Neural cell (in vitro differentiated cells): Measurements from ENCODE around the gene PARP3. TPM values are rescaled to one million over a fixed set of nuclear protein-coding genes. Genes with fewer than 3 reads are reported as not detected.

Experiments used
- H2AFZ ChIP-seq: fragments of 200-600, 300-800 bp; sonication (generic), shearing (Covaris generic); 2 replicates; pipeline ENCODE4 v1.6.0; 2014; ENCODE audit warnings: low read depth, mild to moderate bottlenecking, antibody characterized with exemption, low read length, moderate library complexity
- H3F3A ChIP-seq: fragments of 200-600 bp; shearing (Covaris generic); 2 replicates; pipeline ENCODE4 v1.6.1; 2016; ENCODE audit warnings: mild to moderate bottlenecking, moderate library complexity, mixed read lengths, antibody characterized with exemption, low read length; ENCODE audit not compliant: insufficient read depth, poor library complexity, severe bottlenecking
- H3K27ac ChIP-seq: fragments of 200-600, 300-800 bp; sonication (generic), shearing (Covaris generic); 2 replicates; pipeline ENCODE4 v1.5.1; 2014; ENCODE audit warnings: mild to moderate bottlenecking, low read length, moderate library complexity
- H3K27me3 ChIP-seq: fragments of 300-800, 200-600 bp; sonication (generic), shearing (Covaris generic); 2 replicates; pipeline ENCODE4 v1.6.0; 2014; ENCODE audit warnings: mild to moderate bottlenecking, low read depth, low read length, moderate library complexity; ENCODE audit not compliant: insufficient read depth
- H3K36me3 ChIP-seq: fragments of 300-800, 200-600 bp; sonication (generic), shearing (Covaris generic); 2 replicates; pipeline ENCODE4 v1.5.1; 2014; ENCODE audit warnings: mild to moderate bottlenecking, antibody characterized with exemption, low read length, moderate library complexity; ENCODE audit not compliant: insufficient read depth
- H3K4me2 ChIP-seq: fragments of 300-800, 200-600 bp; sonication (generic), shearing (Covaris generic); 2 replicates; pipeline ENCODE4 v1.6.0; 2014; ENCODE audit warnings: mild to moderate bottlenecking, low read length
- H3K4me3 ChIP-seq: fragments of 300-800, 200-600 bp; sonication (generic), shearing (Covaris generic); 2 replicates; pipeline ENCODE4 v1.5.1; 2014; ENCODE audit warnings: mild to moderate bottlenecking, low read length, moderate library complexity
- H3K79me2 ChIP-seq: fragments of 200-600 bp; shearing (Covaris generic); replicated peaks from 2 replicates; pipeline ENCODE4 v1.6.0; 2014; ENCODE audit warnings: mild to moderate bottlenecking, low read length, moderate library complexity; ENCODE audit not compliant: insufficient read depth
- H3K9ac ChIP-seq: fragments of 300-800, 200-600 bp; sonication (generic), shearing (Covaris generic); 2 replicates; pipeline ENCODE4 v1.6.1; 2016; ENCODE audit warnings: mild to moderate bottlenecking, low read length, mixed read lengths
- H3K9me2 ChIP-seq: fragments of 200-600 bp; shearing (Covaris generic); 2 replicates; pipeline ENCODE4 v1.6.1; 2016; ENCODE audit warnings: mild to moderate bottlenecking, low read length, mixed read lengths; ENCODE audit not compliant: insufficient read depth
- H3K9me3 ChIP-seq: fragments of 200-600, 300-800 bp; sonication (generic), shearing (Covaris generic); 2 replicates; pipeline ENCODE4 v1.6.1; 2016; ENCODE audit warnings: mild to moderate bottlenecking, mixed run types, low read length, moderate library complexity, mixed read lengths
- H4K20me1 ChIP-seq: fragments of 200-600 bp; shearing (Covaris generic); 2 replicates; pipeline ENCODE4 v1.6.1; 2016; ENCODE audit warnings: mild to moderate bottlenecking, mixed run types; ENCODE audit not compliant: insufficient read depth
- CTCF ChIP-seq: fragments of 450-650 bp; IDR thresholded peaks from 2 replicates; pipeline ENCODE4 v1.5.1; 2014; ENCODE audit warnings: antibody characterized with exemption, mild to moderate bottlenecking, moderate library complexity; ENCODE audit not compliant: poor library complexity, severe bottlenecking
- EP300 ChIP-seq: fragments of 450-650 bp; conservative IDR thresholded peaks from 2 replicates; pipeline ENCODE4 v1.6.1; 2014; ENCODE audit warnings: antibody characterized with exemption, mild to moderate bottlenecking, moderate library complexity; ENCODE audit not compliant: poor library complexity, severe bottlenecking
- EZH2 ChIP-seq: fragments of 200-600, 300-800 bp; shearing (Covaris generic), sonication (generic); IDR thresholded peaks from 2 replicates; pipeline ENCODE4 v1.6.1; 2014; ENCODE audit warnings: antibody characterized with exemption, low read length, borderline replicate concordance, mild to moderate bottlenecking; ENCODE audit not compliant: insufficient read depth, poor library complexity, severe bottlenecking
- MXI1 ChIP-seq: fragments of 450-650 bp; conservative IDR thresholded peaks from 2 replicates; pipeline ENCODE4 v1.6.1; 2014; ENCODE audit warnings: antibody characterized with exemption, mild to moderate bottlenecking; ENCODE audit not compliant: poor library complexity, severe bottlenecking
- POLR2AphosphoS5 ChIP-seq: IDR thresholded peaks from 2 replicates; pipeline ENCODE4 v1.6.1; 2012
- RAD21 ChIP-seq: fragments of 450-650 bp; conservative IDR thresholded peaks from 2 replicates; pipeline ENCODE4 v1.6.1; 2014; ENCODE audit warnings: antibody characterized with exemption, mild to moderate bottlenecking, moderate library complexity
- REST ChIP-seq: IDR thresholded peaks from 2 replicates; pipeline ENCODE4 v1.6.1; 2012; ENCODE audit warnings: borderline replicate concordance
- SMC3 ChIP-seq: fragments of 450-650 bp; conservative IDR thresholded peaks from 2 replicates; pipeline ENCODE4 v1.6.1; 2014; ENCODE audit warnings: antibody characterized with exemption, mild to moderate bottlenecking, moderate library complexity; ENCODE audit not compliant: poor library complexity
- TAF1 ChIP-seq: IDR thresholded peaks from 2 replicates; pipeline ENCODE4 v1.6.1; 2012; ENCODE audit warnings: low read depth
- polyA plus RNA-seq: library from polyadenylated mRNA; depleted of rRNA; stranded (reverse); fragments of >200 nt; gene quantifications from 2 replicates; pipeline ENCODE4 v1.2.3, GENCODE V29; 2014

The PARP3 gene
- polyA plus RNA-seq, 1 donor from 2014 or later: 5.3 TPM

DNA sequence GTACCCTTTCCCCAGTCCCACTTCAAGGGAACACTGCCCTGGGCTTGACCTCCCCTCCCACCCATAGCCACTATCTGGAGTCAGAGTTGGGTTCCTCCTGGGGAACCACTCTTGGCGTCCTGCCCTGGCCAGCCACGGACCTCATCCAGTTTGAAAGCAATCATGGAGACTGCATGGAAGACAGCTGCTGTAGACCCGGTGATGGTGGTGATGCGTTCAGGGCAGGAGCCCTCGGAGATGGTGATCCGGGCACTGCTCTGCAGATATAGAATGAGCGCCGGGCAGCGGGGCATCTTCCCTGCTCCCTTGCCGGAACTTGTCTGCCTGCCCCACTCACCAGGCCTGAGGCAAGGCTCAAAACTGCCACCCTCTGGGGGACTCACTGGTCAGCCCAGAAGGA, 18.2 kb downstream of the PARP3 start:
- no peaks in the 10 kb centered on the region for H4K20me1 ChIP-seq
- no peaks in the 10 kb centered on the region for H3F3A ChIP-seq
- no peaks in the 10 kb centered on the region for H3K9me2 ChIP-seq
- H3K27me3 ChIP-seq: peaks cover 9% of the 10 kb centered on the region
- H3K4me3 ChIP-seq: no peak overlapping the region
- no peak overlapping the region for H3K27ac ChIP-seq
- no peak overlapping the region for H2AFZ ChIP-seq
- peaks cover 14% of the 10 kb centered on the region for H3K79me2 ChIP-seq
- no peaks in the 10 kb centered on the region for H3K9me3 ChIP-seq
- H3K4me2 ChIP-seq: no peak overlapping the region
- H3K36me3 ChIP-seq: no peaks in the 10 kb centered on the region
- no peak overlapping the region for H3K9ac ChIP-seq
- TF ChIP-seq MXI1: no peak
- TF ChIP-seq TAF1: no peak
- TF ChIP-seq EP300: no peak
- TF ChIP-seq EZH2: no peak
- TF ChIP-seq SMC3: no peak
- no peak for TF ChIP-seq POLR2AphosphoS5
- no peak for TF ChIP-seq CTCF
- no peak for TF ChIP-seq REST
- no peak for TF ChIP-seq RAD21

GRCh38 chr3:51961011-51961410, 18.8 kb downstream of the PARP3 start:
- no peak overlapping the region for H3K9ac ChIP-seq
- H4K20me1 ChIP-seq: no peaks in the 10 kb centered on the region
- peaks cover 7% of the 10 kb centered on the region for H3K27me3 ChIP-seq
- TF ChIP-seq POLR2AphosphoS5 (no peak), EZH2 (no peak), MXI1 (no peak), EP300 (no peak), RAD21 (no peak), SMC3 (no peak), REST (no peak), CTCF (no peak), TAF1 (no peak)
- no peaks in the 10 kb centered on the region for H3K9me2 ChIP-seq
- no peak overlapping the region for H3K4me2 ChIP-seq
- H3K79me2 ChIP-seq: peaks cover 20% of the 10 kb centered on the region
- H3F3A ChIP-seq: no peaks in the 10 kb centered on the region
- H2AFZ ChIP-seq: no peak overlapping the region
- H3K4me3 ChIP-seq: no peak overlapping the region
- no peaks in the 10 kb centered on the region for H3K9me3 ChIP-seq
- no peaks in the 10 kb centered on the region for H3K36me3 ChIP-seq
- H3K27ac ChIP-seq: no peak overlapping the region
